Activated T-cell treated with anti-CD3 and anti-CD28 coated beads, Interleukin-2, amount 50 U/mL, for 72 hours (primary cell): ENCODE results near the gene IRF8. TPM values are rescaled to one million over a fixed set of nuclear protein-coding genes. Genes with fewer than 3 reads are reported as not detected.

Source experiments
- ATAC-seq, 2 donors: fragments of 150-1000 bp; cut with Tn5 transposase; replicated peaks in 1 of 2; 2 replicates each; pipeline ENCODE4 v1.10.0; 2021; ENCODE audit warnings: moderate library complexity in 2 of 2, mild to moderate bottlenecking in 1 of 2
- DNase-seq, 2 donors: peaks; one replicate each; pipeline ENCODE4 v3.0.0; 2021 to 2022; ENCODE audit warnings: mixed read lengths in 1 of 2
- H3K27ac Mint-ChIP-seq: one replicate; pipeline ENCODE4 v1.8.0; 2022; ENCODE audit warnings: mild to moderate bottlenecking, moderate library complexity, mixed read lengths
- H3K27me3 Mint-ChIP-seq: one replicate; pipeline ENCODE4 v1.8.0; 2022; ENCODE audit warnings: low read depth, mixed read lengths
- H3K36me3 Mint-ChIP-seq, 2 donors: one replicate each; pipeline ENCODE4 v1.8.0; 2022; ENCODE audit warnings: mixed read lengths in 2 of 2, mild to moderate bottlenecking in 1 of 2; ENCODE audit not compliant: insufficient read depth in 2 of 2
- H3K4me1 Mint-ChIP-seq: one replicate; pipeline ENCODE4 v1.8.0; 2022; ENCODE audit warnings: low read depth, mixed read lengths
- H3K4me3 Mint-ChIP-seq, 2 donors: one replicate each; pipeline ENCODE4 v1.8.0; 2022; ENCODE audit warnings: mild to moderate bottlenecking in 2 of 2, mixed read lengths in 2 of 2, moderate library complexity in 2 of 2
- H3K9me3 Mint-ChIP-seq, 2 donors: one replicate each; pipeline ENCODE4 v1.8.0; 2022; ENCODE audit warnings: mixed read lengths in 2 of 2
- total RNA-seq, 2 donors: library from RNA; stranded (reverse); gene quantifications; one replicate each; pipeline ENCODE4 v1.2.3, GENCODE V29; 2022

The IRF8 gene
- total RNA-seq, 2 donors from 2014 or later: 46.8 to 52.4 TPM

DNA sequence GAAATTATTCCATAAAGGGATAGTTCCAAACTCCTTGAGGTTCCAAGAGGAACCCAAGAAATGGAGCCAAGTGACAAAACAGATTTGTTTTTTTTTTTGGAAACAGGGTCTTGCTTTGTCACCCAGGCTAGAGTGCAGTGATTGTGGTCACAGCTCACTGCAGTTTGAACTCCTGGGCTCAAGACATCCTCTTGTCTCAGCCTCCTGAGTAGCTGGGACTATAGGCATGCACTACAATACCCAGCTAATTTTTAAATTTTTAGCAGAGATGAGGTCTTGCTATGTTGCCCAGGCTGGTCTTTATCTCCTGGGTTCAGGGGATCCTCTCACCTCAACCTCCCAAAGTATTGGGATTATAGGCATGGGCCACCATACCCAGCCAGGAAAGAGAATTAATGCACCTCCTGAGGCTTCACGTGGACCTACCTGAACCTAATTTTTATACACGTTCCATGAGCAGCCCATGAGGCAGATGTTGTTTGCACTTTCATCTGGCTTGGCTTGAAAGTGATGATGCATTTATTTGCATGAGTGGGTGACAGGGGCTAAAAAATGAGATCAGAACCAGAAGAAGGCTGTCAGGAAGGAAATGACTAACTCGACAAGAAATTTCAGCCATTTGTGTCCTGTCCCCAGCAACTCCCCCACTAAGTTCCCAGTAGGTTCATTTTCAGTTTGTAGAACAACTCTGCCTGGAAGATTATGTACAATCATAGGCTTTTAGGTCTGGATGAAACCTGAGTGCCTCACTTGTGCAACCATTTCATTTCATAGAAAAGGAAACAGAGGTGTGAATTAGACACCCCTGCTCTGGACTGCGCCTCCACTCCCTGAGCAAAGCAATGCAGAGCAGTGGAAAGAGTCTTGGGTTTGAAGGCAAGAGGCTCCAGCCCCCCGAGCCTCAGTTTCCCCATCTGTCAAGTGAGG is 10.3 kb upstream of the IRF8 start:
- H3K36me3 Mint-ChIP-seq: no peaks in the 10 kb centered on the region
- no peak overlapping the region for H3K27ac Mint-ChIP-seq
- H3K4me1 Mint-ChIP-seq: peaks cover 42% of the 10 kb centered on the region
- H3K9me3 Mint-ChIP-seq: no peaks in the 10 kb centered on the region
- ATAC-seq (peak; percentile 92 to 93), DNase-seq (peak; percentile 46 to 53)
- H3K27me3 Mint-ChIP-seq: peaks cover 40% of the 10 kb centered on the region
- H3K4me3 Mint-ChIP-seq: peak overlapping the region; percentile 62 to 69

DNA sequence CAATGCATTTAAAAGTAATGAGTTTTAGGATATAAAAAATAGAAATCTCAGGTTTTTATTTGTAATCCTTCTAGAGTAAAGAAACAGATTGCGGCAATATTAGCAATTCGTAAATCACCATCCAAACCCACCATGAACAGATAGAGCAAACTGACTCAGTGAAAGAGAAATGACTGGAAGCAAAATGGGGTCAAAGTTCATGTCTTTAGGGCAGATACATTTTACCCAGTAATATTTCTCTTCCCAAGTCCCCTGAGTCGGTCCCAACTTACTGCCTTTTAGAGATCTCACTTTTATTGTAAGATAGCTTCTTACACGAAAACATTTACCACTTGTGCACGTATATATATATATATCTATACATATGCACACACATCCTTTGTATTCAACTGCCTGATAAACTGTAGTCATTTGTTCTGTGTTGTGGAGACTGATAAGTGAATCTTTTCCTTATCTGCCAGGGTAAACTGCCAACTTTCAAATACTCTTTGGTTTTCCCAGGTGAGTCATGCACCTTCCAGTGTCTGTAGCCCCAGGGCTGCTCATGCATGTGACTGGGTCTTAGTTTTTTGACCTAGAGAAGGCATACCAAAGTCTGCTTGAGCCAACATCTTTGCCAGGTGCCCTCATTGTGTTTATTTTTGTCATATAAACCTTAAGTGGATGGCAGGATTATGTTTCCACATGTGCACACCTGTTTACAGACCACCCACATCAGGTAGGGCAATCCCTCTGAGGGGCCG is 7.8 kb upstream of the IRF8 start:
- Mint-ChIP-seq H3K27me3 (peaks cover 18% of the 10 kb centered on the region), H3K4me3 (no peak overlapping the region), H3K36me3 (no peaks in the 10 kb centered on the region), H3K27ac (no peak overlapping the region), H3K4me1 (peaks cover 46% of the 10 kb centered on the region), H3K9me3 (no peaks in the 10 kb centered on the region)
- DNase-seq (no peak), ATAC-seq (no peak)

DNA sequence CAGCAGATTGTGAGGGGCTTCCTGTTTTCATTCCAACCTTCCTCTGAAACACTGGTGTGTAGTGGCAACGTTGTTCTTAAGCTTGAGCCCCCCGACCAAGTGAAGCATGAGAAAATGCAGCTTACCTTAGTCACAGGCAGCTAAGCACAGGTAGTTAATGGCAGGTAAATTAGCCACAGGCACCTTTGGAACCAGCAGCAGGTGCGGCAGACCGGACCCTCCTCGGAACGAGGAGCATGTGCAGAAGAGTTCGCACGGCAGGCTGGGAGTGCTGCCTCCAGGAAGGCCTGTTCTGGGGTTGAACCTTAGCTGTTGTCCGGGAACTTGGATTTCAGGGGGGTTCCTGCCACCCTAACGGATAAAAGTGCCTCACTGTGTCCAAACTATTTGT is 7.2 kb upstream of the IRF8 start:
- Mint-ChIP-seq H3K27ac (no peak overlapping the region), H3K4me1 (peaks cover 46% of the 10 kb centered on the region), H3K4me3 (no peak overlapping the region), H3K9me3 (no peaks in the 10 kb centered on the region), H3K36me3 (no peaks in the 10 kb centered on the region), H3K27me3 (peaks cover 13% of the 10 kb centered on the region)
- ATAC-seq: no peak
- DNase-seq: no peak

DNA sequence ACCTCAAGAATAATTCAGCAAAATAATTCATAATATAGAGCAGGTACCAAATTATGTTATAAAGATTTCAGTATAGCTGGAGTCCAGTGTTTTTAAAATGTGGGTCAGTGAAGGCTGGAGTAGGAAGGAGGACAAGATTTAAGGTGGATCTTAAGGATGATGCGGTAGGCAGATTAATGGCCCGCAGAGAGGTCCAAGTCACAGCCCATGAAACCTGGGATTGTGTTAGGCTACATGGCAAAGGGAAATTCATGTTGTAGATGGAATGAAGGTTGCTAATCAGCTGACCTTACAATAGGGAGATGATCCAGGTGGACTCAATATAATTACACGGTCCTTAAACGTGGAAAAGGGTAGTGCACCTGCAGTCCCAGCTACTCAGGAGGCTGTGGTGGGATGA is 6.2 kb upstream of the IRF8 start:
- Mint-ChIP-seq H3K27me3 (peaks cover 3% of the 10 kb centered on the region), H3K27ac (no peak overlapping the region), H3K4me1 (peaks cover 50% of the 10 kb centered on the region), H3K36me3 (no peaks in the 10 kb centered on the region), H3K4me3 (no peak overlapping the region), H3K9me3 (no peaks in the 10 kb centered on the region)
- no peak for ATAC-seq
- no peak for DNase-seq

DNA sequence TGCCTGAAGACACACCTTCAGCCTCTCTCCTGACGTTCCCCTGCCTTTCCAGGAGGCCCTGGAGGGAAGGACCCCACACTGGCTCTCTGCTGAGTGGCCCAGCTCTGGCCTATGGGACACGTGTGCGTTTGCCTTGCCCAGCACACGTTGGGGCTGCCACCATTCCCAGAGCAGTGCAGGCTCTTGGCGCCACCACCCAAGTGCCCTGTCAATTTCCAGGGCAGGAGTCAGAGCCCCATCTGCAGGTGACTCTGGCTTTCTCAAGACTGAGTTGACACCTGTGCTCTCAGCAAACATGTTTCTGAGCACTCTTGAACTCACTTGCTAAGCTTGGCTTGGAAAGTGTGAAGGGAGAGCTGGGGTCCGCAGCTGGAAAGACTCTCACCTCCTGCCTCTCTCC is 4.7 kb upstream of the IRF8 start:
- H3K27me3 Mint-ChIP-seq: peaks cover 5% of the 10 kb centered on the region
- H3K27ac Mint-ChIP-seq: no peak overlapping the region
- no peaks in the 10 kb centered on the region for H3K9me3 Mint-ChIP-seq
- H3K4me3 Mint-ChIP-seq: no peak overlapping the region
- ATAC-seq (no peak), DNase-seq (peak in 1 of 2 donors; percentile 15)
- H3K36me3 Mint-ChIP-seq: no peaks in the 10 kb centered on the region
- peaks cover 43% of the 10 kb centered on the region for H3K4me1 Mint-ChIP-seq

DNA sequence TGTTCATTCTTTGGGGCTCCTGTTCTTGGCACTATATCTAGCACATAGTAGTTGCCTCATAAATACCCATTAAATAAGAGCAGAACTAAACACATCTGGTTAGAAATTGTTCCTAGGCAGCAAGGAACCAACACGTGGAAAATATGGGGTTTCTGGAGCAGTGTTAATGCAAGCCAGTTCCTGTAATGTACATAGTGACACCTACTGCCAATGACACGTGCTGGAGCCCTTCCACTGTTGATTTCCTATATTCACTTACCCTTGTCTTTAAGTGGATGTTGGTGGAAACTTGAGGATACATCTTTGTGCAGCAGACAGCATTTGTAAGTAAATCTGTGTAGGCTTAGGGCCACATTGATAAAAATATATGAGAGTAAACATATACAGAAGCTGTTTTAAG is 1.6 kb upstream of the IRF8 start:
- Mint-ChIP-seq H3K27me3 (peaks cover 5% of the 10 kb centered on the region), H3K36me3 (peaks cover 4% of the 10 kb centered on the region in 2 donors), H3K4me3 (peak overlapping the region; percentile 20 to 42), H3K27ac (no peak overlapping the region), H3K4me1 (peaks cover 49% of the 10 kb centered on the region), H3K9me3 (no peaks in the 10 kb centered on the region)
- ATAC-seq: no peak
- DNase-seq: no peak

DNA sequence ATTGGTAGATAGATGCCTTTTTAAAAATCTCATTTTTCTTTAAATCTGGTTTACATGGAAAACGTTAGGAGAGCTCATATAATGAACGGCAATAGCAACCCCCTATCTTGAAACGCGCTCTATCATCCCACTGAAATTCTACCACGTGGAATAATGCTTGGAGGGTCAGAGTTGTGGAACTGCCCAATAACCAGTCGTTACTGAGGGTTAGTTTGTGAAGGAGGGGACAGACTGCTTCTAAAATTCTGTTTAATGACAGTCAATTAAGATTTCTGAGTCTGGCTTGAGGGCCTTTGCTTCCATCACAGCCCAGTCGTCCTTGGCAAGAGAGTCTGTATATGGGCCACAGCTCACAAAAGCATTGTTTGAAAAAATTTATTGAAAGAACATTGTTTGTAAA is 482 bp downstream of the IRF8 start:
- H3K4me3 Mint-ChIP-seq: peak overlapping the region; percentile 85 to 90
- H3K27ac Mint-ChIP-seq: peak overlapping the region; percentile 93
- H3K36me3 Mint-ChIP-seq: peaks cover 10 to 19% of the 10 kb centered on the region in 2 donors
- DNase-seq (no peak), ATAC-seq (no peak)
- peaks cover 5% of the 10 kb centered on the region for H3K27me3 Mint-ChIP-seq
- H3K9me3 Mint-ChIP-seq: no peaks in the 10 kb centered on the region
- H3K4me1 Mint-ChIP-seq: peaks cover 66% of the 10 kb centered on the region

DNA sequence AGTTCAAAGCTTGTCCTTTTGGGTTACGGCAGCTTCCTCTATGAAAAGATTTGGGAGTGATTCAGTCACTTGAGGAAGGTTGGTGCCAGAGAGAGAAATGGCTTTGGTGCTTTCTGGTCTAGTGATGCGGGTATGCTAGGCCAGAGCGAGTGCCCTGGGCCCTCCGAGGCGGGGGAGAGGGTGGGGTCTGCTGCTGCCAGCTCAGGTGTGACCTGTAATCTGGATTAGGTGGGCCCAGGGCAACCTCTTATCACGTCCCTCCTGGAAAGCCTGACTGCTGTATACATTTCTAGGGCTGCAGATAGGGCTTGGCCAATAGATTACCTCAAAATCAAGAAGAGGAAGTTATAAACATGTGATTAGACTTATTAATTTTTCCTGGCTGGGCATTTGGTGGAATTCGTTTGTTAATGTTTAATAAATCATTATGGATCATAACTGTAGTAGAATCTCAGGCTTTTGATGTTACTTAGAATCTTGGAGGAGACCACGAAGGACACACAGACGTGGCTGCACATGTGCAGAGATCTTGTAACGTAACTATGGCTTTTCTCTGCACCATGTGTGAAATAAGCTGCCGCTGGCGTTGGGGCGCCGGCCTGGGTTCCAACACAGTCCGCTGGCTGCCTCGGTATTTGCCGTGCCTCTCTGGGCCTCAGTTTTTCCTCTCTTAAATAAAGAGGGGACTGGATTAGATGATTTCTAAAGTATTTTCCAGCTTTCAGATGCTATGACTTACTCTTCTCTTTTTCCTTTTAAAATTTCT is 1.2 kb downstream of the IRF8 start:
- peak overlapping the region; percentile 85 to 90 for H3K4me3 Mint-ChIP-seq
- H3K36me3 Mint-ChIP-seq: peaks cover 12 to 26% of the 10 kb centered on the region in 2 donors
- H3K9me3 Mint-ChIP-seq: no peaks in the 10 kb centered on the region
- no peak for DNase-seq
- peaks cover 5% of the 10 kb centered on the region for H3K27me3 Mint-ChIP-seq
- H3K4me1 Mint-ChIP-seq: peaks cover 73% of the 10 kb centered on the region
- peak overlapping the region; percentile 94 for H3K27ac Mint-ChIP-seq
- no peak for ATAC-seq

DNA sequence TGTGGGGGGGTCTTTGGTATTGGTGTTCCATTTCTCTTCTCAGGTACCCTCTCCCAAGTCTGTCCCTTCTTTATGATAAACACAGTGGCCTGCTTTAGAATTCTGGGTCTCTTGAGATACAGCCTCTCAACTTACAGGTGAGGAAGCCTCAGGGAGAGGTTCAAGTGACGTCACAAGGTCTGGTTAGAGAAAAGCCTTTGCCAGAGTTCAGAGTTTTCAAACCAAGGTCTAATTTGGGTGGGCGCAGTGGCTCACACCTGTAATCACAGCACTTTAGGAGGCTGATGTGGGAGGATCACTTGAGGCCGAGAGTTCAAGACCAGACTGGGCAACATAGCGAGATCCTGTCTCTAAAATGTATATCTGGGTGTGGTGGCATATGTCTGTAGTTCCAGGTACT is 2.1 kb downstream of the IRF8 start:
- ATAC-seq (no peak), DNase-seq (no peak)
- Mint-ChIP-seq H3K4me1 (peaks cover 82% of the 10 kb centered on the region), H3K36me3 (peaks cover 12 to 29% of the 10 kb centered on the region in 2 donors), H3K9me3 (no peaks in the 10 kb centered on the region), H3K27me3 (peaks cover 5% of the 10 kb centered on the region), H3K4me3 (peak overlapping the region; percentile 85 to 90), H3K27ac (peak overlapping the region; percentile 94)

DNA sequence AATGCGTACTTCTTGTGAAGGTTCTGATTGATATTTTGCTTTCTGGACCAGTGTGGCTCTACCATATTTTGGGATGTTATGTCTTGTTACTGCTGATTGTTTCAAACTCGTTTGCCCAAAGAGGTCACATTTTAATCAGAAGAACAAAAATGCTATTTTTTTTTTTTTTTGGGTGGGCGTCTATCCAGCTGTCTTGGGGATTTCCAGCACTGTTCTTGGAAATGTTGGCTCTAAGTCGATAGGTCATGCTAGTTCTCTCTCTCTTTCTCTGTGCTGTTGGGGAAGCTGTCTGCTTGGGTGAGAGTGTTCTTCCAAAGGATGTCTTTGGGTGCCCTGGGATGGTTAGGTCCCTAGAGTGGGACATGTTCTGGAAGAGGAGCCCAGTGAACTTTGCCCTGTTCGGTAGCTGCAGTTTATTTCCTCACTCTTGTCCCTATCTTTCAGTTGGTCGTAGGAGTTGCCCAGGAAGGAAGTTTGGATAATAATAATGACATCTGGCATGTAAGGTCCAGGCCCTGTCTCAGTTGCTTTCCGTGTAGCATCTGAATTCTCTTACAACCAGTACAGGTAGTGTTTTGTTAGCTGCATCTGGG is 2.9 kb downstream of the IRF8 start:
- H3K9me3 Mint-ChIP-seq: no peaks in the 10 kb centered on the region
- peaks cover 5% of the 10 kb centered on the region for H3K27me3 Mint-ChIP-seq
- no peak for ATAC-seq
- peak overlapping the region; percentile 72 for H3K27ac Mint-ChIP-seq
- H3K36me3 Mint-ChIP-seq: peaks cover 12 to 34% of the 10 kb centered on the region in 2 donors
- peak overlapping the region; percentile 85 to 90 for H3K4me3 Mint-ChIP-seq
- H3K4me1 Mint-ChIP-seq: peaks cover 89% of the 10 kb centered on the region
- no peak for DNase-seq

DNA sequence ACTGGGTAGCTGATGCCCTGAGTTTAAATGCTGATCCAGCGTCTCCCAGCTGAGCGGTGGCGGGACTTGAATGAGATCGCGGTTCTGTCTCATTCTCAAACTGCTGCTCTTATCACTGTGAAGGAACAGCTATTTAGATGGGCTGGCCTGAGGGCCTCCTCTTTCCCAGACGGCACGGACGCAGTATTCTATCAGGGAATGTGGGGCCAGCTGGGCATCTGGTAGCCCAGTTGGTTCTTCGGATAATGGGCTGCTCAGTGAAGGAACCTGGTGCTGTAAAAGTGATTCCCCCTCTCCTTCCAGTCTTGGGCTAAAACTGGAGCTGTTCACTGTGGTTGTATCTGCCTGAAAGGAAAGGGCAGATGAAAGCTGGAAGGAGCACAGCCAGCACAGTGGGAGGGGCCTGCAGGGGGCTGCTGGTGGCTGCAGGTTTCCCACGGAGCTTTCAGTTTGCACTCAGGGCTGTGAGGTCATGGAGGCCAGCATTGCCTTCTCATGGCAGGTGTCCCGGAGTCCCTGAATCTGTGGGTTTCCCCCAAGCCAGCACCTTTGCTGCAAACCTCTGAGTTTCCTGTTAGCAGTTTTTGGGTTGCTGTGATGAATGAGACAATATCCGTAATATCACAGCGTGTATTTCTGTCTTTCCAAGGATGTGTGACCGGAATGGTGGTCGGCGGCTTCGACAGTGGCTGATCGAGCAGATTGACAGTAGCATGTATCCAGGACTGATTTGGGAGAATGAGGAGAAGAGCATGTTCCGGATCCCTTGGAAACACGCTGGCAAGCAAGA is 3.6 kb downstream of the IRF8 start:
- peak overlapping the region; percentile 72 for H3K27ac Mint-ChIP-seq
- no peaks in the 10 kb centered on the region for H3K9me3 Mint-ChIP-seq
- H3K36me3 Mint-ChIP-seq: peaks cover 13 to 37% of the 10 kb centered on the region in 2 donors
- peaks cover 5% of the 10 kb centered on the region for H3K27me3 Mint-ChIP-seq
- H3K4me3 Mint-ChIP-seq: peak overlapping the region; percentile 85 to 90
- ATAC-seq (peak; percentile 68), DNase-seq (peak; percentile 64 to 77)
- peaks cover 86% of the 10 kb centered on the region for H3K4me1 Mint-ChIP-seq

DNA sequence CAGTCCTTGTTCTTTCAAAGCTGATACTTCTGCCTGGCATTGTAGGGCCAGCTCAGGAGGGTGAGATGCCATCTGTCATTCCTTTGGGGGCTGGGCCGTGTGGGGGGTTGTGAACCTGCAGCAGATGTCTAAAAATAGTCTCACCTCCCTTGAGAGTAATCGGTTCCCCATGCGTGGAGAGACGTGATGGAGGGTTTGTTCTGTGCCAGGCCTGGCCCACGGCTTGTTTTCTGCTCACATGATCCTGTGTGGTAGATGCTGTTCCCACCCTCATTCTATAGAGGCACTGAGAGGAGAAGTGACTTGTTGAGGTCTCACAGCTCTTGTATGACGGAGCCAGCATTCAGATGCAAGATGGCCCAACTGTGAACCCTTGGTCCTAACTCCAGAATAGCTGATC is 4.6 kb downstream of the IRF8 start:
- Mint-ChIP-seq H3K27ac (peak overlapping the region; percentile 34), H3K4me1 (peaks cover 82% of the 10 kb centered on the region), H3K4me3 (peak overlapping the region; percentile 85 to 90), H3K36me3 (peaks cover 13 to 41% of the 10 kb centered on the region in 2 donors), H3K9me3 (no peaks in the 10 kb centered on the region), H3K27me3 (no peaks in the 10 kb centered on the region)
- no peak for DNase-seq
- no peak for ATAC-seq
